ENCODE data around the gene PSMC1.

PSMC1 gene

DNA sequence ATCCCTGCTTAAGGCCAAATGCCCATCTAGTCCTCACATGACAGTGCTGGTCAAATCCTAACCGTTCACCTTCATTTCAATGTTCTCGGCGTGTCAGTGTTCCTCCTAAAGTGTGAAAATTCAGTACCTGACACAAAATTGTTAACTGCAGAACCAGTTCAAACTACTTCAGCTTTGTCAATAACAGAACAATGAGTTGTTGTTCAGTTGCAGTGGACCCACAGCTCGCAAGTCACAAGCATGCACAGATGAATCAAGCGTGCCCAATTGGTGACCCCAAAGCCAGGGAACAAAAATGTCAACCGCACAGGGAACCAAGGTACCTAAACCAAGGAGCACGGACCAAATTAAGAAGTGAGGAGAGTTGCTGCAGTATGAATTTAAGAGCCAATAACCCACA lies 52.2 kb downstream of the PSMC1 start:
- Histone ChIP-seq H3K4me1 (ENCODE audit: insufficient read depth, low read length, severe bottlenecking) (no peaks in the 10 kb centered on the region), H3K9ac (ENCODE audit: low read length) (no peak overlapping the region), H3K27ac (ENCODE audit: low read depth, low read length, poor library complexity, severe bottlenecking) (no peak overlapping the region), H3K27me3 (ENCODE audit: insufficient read depth, low read length) (no peaks in the 10 kb centered on the region), H3K4me2 (ENCODE audit: low read length) (no peak overlapping the region), H3K9me2 (ENCODE audit: low read depth, low read length) (no peaks in the 10 kb centered on the region), H3K4me3 (ENCODE audit: low read depth, low read length, poor library complexity, severe bottlenecking) (no peak overlapping the region), H3K36me3 (ENCODE audit: insufficient read depth, low read length) (peaks cover 61% of the 10 kb centered on the region), H3F3A (ENCODE audit: insufficient read depth, low read length) (no peaks in the 10 kb centered on the region), H3K79me2 (ENCODE audit: insufficient read depth, low read length) (no peaks in the 10 kb centered on the region), H2AFZ (ENCODE audit: low read length) (no peak overlapping the region), H3K9me3 (ENCODE audit: low read length) (no peaks in the 10 kb centered on the region), H4K20me1 (ENCODE audit: insufficient read depth, low read length) (no peaks in the 10 kb centered on the region)
- TF ChIP-seq, protein P1, sequence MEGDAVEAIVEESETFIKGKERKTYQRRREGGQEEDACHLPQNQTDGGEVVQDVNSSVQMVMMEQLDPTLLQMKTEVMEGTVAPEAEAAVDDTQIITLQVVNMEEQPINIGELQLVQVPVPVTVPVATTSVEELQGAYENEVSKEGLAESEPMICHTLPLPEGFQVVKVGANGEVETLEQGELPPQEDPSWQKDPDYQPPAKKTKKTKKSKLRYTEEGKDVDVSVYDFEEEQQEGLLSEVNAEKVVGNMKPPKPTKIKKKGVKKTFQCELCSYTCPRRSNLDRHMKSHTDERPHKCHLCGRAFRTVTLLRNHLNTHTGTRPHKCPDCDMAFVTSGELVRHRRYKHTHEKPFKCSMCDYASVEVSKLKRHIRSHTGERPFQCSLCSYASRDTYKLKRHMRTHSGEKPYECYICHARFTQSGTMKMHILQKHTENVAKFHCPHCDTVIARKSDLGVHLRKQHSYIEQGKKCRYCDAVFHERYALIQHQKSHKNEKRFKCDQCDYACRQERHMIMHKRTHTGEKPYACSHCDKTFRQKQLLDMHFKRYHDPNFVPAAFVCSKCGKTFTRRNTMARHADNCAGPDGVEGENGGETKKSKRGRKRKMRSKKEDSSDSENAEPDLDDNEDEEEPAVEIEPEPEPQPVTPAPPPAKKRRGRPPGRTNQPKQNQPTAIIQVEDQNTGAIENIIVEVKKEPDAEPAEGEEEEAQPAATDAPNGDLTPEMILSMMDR (IDR thresholded peaks at IDR 0.05; ENCODE audit: low read length) = no peak
- TF ChIP-seq EZH2 (IDR thresholded peaks at IDR 0.05; ENCODE audit: borderline replicate concordance, low read length) = no peak

DNA sequence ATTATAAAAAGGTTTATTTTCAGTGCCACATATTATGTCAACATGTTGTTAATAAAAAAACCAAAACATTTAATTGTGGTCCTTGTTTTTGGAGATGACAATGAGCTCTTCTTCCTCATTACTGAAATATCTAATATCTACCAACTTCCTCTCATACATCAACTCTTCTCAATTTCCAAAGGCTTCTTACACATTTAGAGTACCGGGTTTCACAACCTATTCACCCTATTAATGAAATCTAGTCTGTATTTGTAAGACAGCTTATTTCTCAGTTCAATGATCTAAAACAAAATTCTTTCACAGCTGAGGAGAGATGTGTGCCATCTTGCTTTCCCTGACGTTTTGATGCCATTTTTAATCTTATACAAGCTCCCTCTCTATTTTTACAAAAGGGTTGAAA lies 60.9 kb downstream of the PSMC1 start:
- TF ChIP-seq, protein P1 (IDR thresholded peaks at IDR 0.05; ENCODE audit: low read length) = no peak
- TF ChIP-seq EZH2 (IDR thresholded peaks at IDR 0.05; ENCODE audit: borderline replicate concordance, low read length) = no peak
- Histone ChIP-seq H3K9me2 (ENCODE audit: low read depth, low read length) (no peaks in the 10 kb centered on the region), H4K20me1 (ENCODE audit: insufficient read depth, low read length) (no peaks in the 10 kb centered on the region), H3K27me3 (ENCODE audit: insufficient read depth, low read length) (no peaks in the 10 kb centered on the region), H3K36me3 (ENCODE audit: insufficient read depth, low read length) (peaks cover 51% of the 10 kb centered on the region), H3K4me2 (ENCODE audit: low read length) (no peak overlapping the region), H3K9me3 (ENCODE audit: low read length) (no peaks in the 10 kb centered on the region), H3F3A (ENCODE audit: insufficient read depth, low read length) (no peaks in the 10 kb centered on the region), H3K79me2 (ENCODE audit: insufficient read depth, low read length) (peaks cover 4% of the 10 kb centered on the region; the same call in 1 of the 2 replicates), H3K4me1 (ENCODE audit: insufficient read depth, low read length, severe bottlenecking) (no peaks in the 10 kb centered on the region), H3K4me3 (ENCODE audit: low read depth, low read length, poor library complexity, severe bottlenecking) (no peak overlapping the region), H3K9ac (ENCODE audit: low read length) (no peak overlapping the region), H3K27ac (ENCODE audit: low read depth, low read length, poor library complexity, severe bottlenecking) (no peak overlapping the region), H2AFZ (ENCODE audit: low read length) (no peak overlapping the region)

DNA sequence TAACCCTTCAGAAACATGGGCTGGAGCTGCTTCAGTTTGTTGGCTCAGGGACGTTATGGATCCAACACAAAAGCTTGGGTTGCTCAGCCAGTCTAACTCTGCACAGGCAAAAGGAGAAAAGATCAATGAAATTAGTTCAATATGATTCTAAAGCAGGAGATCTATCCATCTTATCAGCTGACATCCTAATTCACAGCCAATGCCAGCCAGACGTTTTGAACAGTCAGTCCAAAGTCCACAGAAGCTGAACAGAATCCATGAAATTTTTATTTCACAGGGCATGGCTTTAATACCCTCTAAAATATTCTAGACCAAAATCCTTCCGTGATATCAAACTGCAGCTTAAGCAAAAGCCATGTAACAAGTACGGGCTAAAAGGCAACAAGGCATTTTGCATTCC lies 61.7 kb downstream of the PSMC1 start:
- Histone ChIP-seq H3K9ac (ENCODE audit: low read length) (no peak overlapping the region), H3K36me3 (ENCODE audit: insufficient read depth, low read length) (peaks cover 46% of the 10 kb centered on the region), H3F3A (ENCODE audit: insufficient read depth, low read length) (no peaks in the 10 kb centered on the region), H4K20me1 (ENCODE audit: insufficient read depth, low read length) (no peaks in the 10 kb centered on the region), H3K27ac (ENCODE audit: low read depth, low read length, poor library complexity, severe bottlenecking) (no peak overlapping the region), H3K79me2 (ENCODE audit: insufficient read depth, low read length) (peaks cover 11% of the 10 kb centered on the region), H2AFZ (ENCODE audit: low read length) (no peak overlapping the region), H3K27me3 (ENCODE audit: insufficient read depth, low read length) (no peaks in the 10 kb centered on the region), H3K4me1 (ENCODE audit: insufficient read depth, low read length, severe bottlenecking) (no peaks in the 10 kb centered on the region), H3K9me2 (ENCODE audit: low read depth, low read length) (no peaks in the 10 kb centered on the region), H3K4me3 (ENCODE audit: low read depth, low read length, poor library complexity, severe bottlenecking) (no peak overlapping the region), H3K9me3 (ENCODE audit: low read length) (no peaks in the 10 kb centered on the region), H3K4me2 (ENCODE audit: low read length) (no peak overlapping the region)
- TF ChIP-seq EZH2 (IDR thresholded peaks at IDR 0.05; ENCODE audit: borderline replicate concordance, low read length) = no peak
- TF ChIP-seq, protein P1 (IDR thresholded peaks at IDR 0.05; ENCODE audit: low read length) = no peak

Measured in OCI-LY1 (cell line).